Measurements from ENCODE around the gene GALC.

GALC gene

DNA sequence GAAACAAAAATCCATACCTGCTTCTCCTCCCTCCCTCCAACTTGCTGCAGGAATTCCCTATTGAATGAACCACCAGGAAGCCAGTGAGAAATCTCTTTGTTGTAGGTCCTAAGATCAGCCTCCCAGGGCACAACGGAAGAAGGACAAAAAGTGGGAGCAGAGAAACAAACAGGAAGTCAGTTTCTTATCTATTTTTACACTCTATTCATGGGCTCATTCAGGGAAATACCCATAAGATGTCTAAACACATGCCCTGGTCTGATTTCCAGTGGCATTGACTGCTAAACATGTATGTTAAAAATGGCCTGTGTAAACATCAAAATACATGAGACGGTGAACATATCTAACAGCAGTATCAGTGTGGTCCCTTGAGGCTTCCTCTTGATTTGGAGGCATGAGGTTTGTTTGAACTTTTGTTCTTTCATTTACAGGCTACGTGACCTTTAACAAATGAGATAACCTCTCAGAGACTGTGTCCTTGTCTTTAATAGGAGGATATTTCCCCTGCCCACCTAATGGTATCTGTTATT, 30.7 kb upstream of the GALC start:
- FAIRE-seq (no peak), DNase-seq (ENCODE audit: insufficient read length) (no peak)
- TF ChIP-seq TAF1 (IDR thresholded peaks at IDR 0.05; ENCODE audit: borderline replicate concordance, low read depth, low read length) (no peak), POLR2AphosphoS5 (IDR thresholded peaks at IDR 0.05; ENCODE audit: low read depth, low read length) (no peak), POLR2A (IDR thresholded peaks at IDR 0.05; ENCODE audit: low read depth, low read length) (no peak)

DNA sequence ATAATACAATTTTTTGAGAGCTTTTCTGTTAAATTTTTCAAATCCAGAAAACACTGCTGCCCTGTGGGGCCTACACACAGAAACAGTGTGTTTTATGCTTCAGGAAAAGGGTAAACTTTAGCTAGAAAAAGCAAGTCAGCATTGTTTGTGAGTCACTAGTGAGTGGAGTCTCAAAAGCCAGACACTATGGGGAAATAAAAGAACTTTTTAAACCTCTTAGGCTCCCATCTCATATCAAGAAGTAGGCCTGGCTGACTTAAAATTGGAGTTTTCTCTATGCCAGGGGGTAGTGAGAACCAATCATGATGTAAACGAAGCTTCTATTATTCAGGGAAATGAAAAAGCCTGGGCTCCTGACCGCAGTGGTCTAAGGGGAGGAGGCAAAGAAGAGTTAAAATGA, 24.6 kb upstream of the GALC start:
- FAIRE-seq: no peak

DNA sequence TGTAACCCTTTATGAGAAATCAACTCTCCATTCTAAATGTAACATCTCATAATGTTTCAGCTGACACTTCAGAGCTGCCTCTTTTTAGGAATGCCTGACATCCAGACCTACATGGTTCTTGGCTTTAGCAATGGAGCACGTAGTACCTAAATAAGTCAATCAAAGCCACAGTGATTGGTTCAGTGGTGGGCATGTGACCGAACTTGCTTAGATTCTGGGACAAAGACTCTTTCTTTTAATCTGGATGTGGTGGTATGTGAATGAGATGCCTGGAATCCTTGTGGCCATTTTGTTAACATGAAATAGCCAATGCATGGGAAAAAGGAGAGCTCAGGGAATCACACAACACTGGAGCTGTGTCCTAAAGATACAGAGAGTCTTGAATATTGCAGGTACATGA, 23.8 kb upstream of the GALC start:
- DNase-seq (ENCODE audit: insufficient read length) (no peak), FAIRE-seq (no peak)
- TF ChIP-seq POLR2AphosphoS5 (IDR thresholded peaks at IDR 0.05; ENCODE audit: low read depth, low read length): no peak

More for the DNA sequence above, 24.6 kb upstream of the GALC start:
- no peak for DNase-seq (ENCODE audit: insufficient read length)
- TF ChIP-seq POLR2AphosphoS5 (IDR thresholded peaks at IDR 0.05; ENCODE audit: low read depth, low read length) (no peak), TAF1 (IDR thresholded peaks at IDR 0.05; ENCODE audit: borderline replicate concordance, low read depth, low read length) (no peak), POLR2A (IDR thresholded peaks at IDR 0.05; ENCODE audit: low read depth, low read length) (no peak)

DNA sequence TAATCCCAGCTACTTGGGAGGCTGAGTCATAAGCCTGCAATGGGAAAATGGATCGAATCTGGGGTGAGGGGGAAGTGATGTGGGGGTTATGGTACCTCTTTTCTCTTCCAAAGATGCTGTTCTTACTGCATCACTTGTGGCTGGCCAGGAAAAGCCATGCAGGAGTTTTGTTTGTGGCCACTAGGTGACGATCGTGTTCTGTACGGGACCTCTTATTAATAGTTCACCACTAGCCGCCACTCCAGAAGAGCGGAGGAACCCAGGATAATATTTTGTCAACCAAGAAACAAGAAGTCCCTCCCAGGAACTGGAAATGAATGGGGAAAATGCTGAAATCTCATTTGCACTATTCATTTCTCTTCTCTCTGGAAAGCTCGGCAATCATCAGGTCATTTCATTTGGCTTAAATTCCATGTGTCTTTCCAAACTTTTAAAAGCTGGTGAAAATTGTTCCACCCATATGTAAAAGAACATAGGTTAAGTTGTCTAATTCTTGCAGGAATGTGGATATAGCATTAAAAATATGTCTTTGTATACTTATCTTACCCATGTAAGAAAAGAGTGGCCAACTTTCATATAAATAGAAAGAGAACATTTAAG, 20.9 kb upstream of the GALC start:
- DNase-seq (ENCODE audit: insufficient read length) (peak; percentile 4), FAIRE-seq (peak; percentile 84)
- TF ChIP-seq TAF1 (IDR thresholded peaks at IDR 0.05; ENCODE audit: borderline replicate concordance, low read depth, low read length): no peak
- 0 out of 2 replicates have a peak, but pooled peaks have one; percentile 48 for TF ChIP-seq POLR2AphosphoS5 (IDR thresholded peaks at IDR 0.05; ENCODE audit: low read depth, low read length)
- no peak for TF ChIP-seq POLR2A (IDR thresholded peaks at IDR 0.05; ENCODE audit: low read depth, low read length)

DNA sequence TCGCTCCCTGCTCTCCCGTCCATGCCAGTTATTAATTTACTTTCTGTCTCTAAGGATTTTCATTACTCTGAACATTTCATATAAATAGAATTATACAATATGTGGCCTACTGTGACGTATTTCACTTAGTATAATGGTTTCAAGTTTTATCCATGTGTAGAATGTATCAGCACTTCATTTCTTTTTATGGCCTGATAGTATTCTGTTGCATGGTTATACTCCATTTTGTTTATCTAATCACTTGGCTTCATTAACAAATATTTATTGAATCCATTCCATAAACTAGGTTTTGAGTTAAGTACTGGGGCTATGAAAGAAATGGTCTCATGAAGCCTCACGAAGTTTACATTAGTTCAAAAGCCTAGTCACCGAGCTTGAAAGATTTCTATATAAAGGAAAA, 19.5 kb upstream of the GALC start:
- no peak for TF ChIP-seq POLR2A (IDR thresholded peaks at IDR 0.05; ENCODE audit: low read depth, low read length)
- no peak for TF ChIP-seq POLR2AphosphoS5 (IDR thresholded peaks at IDR 0.05; ENCODE audit: low read depth, low read length)
- no peak for TF ChIP-seq TAF1 (IDR thresholded peaks at IDR 0.05; ENCODE audit: borderline replicate concordance, low read depth, low read length)
- DNase-seq (ENCODE audit: insufficient read length) (no peak), FAIRE-seq (no peak)

DNA sequence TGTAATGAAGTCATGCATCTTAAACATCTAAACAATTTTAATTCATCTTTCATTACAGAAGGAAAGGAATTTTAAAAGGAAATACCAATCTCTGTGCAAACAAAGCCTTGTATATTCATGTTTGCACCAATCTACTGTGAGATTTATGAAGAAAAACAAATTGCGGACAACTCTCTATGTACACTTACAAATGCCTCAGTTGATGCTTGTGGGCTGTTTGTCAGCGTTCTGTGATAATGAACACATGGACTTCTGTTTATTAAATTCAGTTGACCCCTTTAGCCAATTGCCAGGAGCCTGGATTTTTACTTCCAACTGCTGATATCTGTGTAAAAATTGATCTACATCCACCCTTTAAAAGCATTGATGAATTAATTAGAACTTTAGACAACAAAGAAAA, 17.3 kb upstream of the GALC start:
- DNase-seq (ENCODE audit: insufficient read length) (no peak), FAIRE-seq (no peak)
- TF ChIP-seq POLR2AphosphoS5 (IDR thresholded peaks at IDR 0.05; ENCODE audit: low read depth, low read length) (no peak), TAF1 (IDR thresholded peaks at IDR 0.05; ENCODE audit: borderline replicate concordance, low read depth, low read length) (no peak), POLR2A (IDR thresholded peaks at IDR 0.05; ENCODE audit: low read depth, low read length) (no peak)

DNA sequence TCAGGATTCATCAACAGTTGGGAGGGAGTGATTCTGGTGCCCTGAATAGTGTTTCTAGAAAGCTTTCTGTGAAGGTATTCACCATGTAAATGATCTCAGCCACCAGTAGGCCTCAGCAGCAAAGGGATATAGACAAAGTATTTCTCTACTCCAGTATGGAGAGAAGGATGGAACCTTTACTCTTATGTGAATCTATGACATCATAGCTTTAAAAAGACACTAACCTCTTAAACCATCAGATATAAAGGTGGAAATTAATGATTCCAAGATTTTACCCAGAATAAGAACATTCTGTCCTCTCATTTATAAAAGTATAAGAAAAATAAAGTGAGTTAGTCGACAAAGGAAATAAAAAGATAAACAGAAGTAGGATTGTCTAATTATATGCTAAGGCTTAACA, 16.5 kb upstream of the GALC start:
- TF ChIP-seq POLR2AphosphoS5 (IDR thresholded peaks at IDR 0.05; ENCODE audit: low read depth, low read length): no peak
- TF ChIP-seq TAF1 (IDR thresholded peaks at IDR 0.05; ENCODE audit: borderline replicate concordance, low read depth, low read length): no peak
- TF ChIP-seq POLR2A (IDR thresholded peaks at IDR 0.05; ENCODE audit: low read depth, low read length): no peak
- DNase-seq (ENCODE audit: insufficient read length): no peak
- no peak for FAIRE-seq

DNA sequence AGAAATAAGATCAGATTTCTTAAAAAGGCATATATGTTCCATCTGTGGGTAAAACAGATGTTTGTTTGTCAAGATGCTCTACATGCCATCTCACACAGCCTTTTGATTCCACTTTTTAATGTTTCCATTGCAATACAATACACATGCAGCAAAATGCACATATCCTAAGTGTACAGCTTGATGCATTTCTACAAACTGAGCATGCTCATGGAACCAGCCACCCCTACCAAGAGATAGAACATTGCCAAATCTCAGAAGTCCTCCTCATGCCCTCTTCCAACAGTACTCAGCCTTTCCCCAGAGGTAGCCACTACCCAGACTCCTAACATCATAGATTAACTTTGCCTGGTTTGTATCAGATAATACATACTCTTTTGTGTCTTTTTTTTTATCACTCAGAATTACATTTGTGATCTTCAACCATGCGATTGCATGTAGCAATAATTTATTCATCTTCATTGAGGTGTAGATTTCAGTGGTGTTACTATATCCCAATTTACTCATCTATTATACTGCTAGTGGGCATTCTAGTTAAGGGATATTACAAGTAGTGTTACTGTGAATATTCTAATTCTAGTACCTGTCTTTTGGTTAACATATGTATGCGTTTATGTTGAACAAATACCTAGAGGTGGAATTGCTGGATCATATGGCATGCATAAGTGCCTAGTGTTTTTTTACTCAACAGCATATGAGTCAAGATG, 15.2 kb upstream of the GALC start:
- FAIRE-seq: peak; percentile 65
- TF ChIP-seq POLR2AphosphoS5 (IDR thresholded peaks at IDR 0.05; ENCODE audit: low read depth, low read length): no peak
- no peak for DNase-seq (ENCODE audit: insufficient read length)

DNA sequence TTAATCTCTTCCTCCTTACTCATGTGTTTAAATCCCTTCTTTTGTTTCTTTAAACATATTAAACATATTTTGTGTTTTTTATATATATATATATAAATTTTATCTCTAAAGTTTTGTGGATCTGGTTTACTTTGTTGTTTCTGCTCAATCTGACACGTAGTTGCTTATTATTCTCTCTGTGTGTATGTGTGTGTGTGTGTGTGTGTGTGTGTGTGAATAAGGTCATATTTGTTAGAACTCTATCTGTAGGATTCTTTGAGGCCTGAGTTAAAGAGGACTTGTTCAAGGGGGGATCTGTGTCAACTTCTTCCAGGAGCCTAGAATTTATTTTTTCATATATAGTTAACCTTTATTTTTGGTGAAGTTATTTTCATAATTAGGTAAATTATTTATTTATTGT, 14.6 kb upstream of the GALC start:
- FAIRE-seq (no peak), DNase-seq (ENCODE audit: insufficient read length) (no peak)
- TF ChIP-seq POLR2AphosphoS5 (IDR thresholded peaks at IDR 0.05; ENCODE audit: low read depth, low read length) (no peak), TAF1 (IDR thresholded peaks at IDR 0.05; ENCODE audit: borderline replicate concordance, low read depth, low read length) (no peak), POLR2A (IDR thresholded peaks at IDR 0.05; ENCODE audit: low read depth, low read length) (no peak)

DNA sequence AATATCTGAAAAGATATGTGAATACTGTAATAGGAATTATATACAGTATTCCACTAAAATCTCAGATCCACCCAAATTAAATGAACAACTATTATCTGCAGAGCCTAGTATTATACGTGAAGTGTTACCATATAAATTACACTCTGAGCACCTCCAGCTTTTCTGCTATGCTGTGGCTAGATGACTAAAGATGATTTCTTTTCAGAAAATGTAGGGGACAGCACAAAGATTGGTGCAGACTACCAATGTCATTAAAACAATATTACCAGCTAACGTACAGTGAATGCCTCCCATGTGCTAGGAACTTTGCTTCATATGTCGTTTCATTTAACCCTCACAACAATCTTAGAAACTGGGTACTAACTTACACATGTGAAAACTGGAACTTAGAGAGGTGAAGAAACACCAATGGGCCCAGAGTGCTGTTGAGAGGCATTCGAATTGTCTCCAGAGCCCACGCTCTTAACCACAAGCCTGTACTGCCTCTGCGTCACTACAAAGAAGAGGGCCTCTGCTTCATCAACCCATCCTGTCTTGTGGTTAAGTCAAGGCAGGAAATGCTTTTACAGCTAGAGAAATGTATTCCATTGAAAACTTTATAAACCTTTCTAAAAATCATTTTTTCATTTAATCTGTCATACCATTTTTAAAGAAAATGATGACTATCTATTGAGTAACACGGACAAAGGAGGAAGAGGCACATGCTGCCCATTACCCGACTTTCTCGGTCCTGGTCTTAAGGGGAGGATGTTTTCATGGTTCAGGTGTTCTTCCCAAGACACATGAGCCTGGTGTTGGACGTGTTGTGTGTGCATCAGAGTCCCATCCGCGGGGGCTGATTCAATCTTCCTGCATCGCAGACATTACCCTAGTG, 13.2 kb upstream of the GALC start:
- peak; percentile 71; the same call in 1 of the 2 replicates for TF ChIP-seq POLR2A (IDR thresholded peaks at IDR 0.05; ENCODE audit: low read depth, low read length)
- peak; percentile 62 for TF ChIP-seq POLR2AphosphoS5 (IDR thresholded peaks at IDR 0.05; ENCODE audit: low read depth, low read length)
- no peak for TF ChIP-seq TAF1 (IDR thresholded peaks at IDR 0.05; ENCODE audit: borderline replicate concordance, low read depth, low read length)
- DNase-seq (ENCODE audit: insufficient read length) (peak; percentile 8), FAIRE-seq (peak; percentile 97)

DNA sequence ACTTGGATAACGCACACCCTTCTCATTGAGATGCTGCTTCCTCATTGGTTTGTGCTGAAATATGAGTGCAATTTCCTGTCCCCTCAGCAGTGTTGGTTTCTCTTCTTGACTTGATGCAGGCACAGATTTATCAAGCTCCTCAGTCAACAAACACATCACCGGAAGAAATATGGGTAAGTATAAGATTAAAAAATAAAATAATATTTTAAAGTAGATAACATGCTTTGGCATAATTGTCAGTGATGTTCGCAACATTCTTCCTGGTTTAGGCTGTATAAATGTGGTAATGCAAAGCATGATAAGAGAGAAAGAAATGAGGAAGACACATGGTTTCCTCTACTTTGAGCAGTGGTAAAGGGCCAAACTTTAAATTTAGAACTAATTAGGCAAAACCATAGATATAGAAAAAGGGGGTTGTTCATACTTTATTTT, 12.1 kb upstream of the GALC start, which contains the start of gene GPR65:
GPR65 (plus strand) TSS at position 86 of the 432 bp plus-strand sequence. CDS start 5,713 bp downstream, outside the sequence.
- TF ChIP-seq POLR2AphosphoS5 (IDR thresholded peaks at IDR 0.05; ENCODE audit: low read depth, low read length) (peak; percentile 91; the same call in 1 of the 2 replicates), POLR2A (IDR thresholded peaks at IDR 0.05; ENCODE audit: low read depth, low read length) (peak; percentile 86), TAF1 (IDR thresholded peaks at IDR 0.05; ENCODE audit: borderline replicate concordance, low read depth, low read length) (0 out of 2 replicates have a peak, but pooled peaks have one; percentile 14)
- DNase-seq (ENCODE audit: insufficient read length) (no peak), FAIRE-seq (peak; percentile 24)

All from GM12892 (cell line).